ENCODE results near the gene PSMD8.
"Not testable (repeated sequence)": the region's sequence is repeated elsewhere in the genome, so short reads cannot be mapped to it uniquely, and the experiment has no call there.

The PSMD8 gene

GRCh38 chr19:38374332-38375097 lies at the start of gene PSMD8:
Gene PSMD8 (plus strand): TSS chr19:38374571. CDS start chr19:38374602, 31 bp downstream.
- peak; percentile 98 for DNase-seq (ENCODE audit: low read depth)

- DNase-seq (ENCODE audit: low read depth), result no peak
These were observed 47.8 kb upstream of the PSMD8 start for GRCh38 chr19:38326591-38326990.

GRCh38 chr19:38329651-38330050 lies 44.7 kb upstream of the PSMD8 start:
- no peak for DNase-seq (ENCODE audit: low read depth)

- DNase-seq (ENCODE audit: low read depth), result no peak
These were observed 42.6 kb upstream of the PSMD8 start for GRCh38 chr19:38331728-38332127.

GRCh38 chr19:38333245-38333644 lies 41.1 kb upstream of the PSMD8 start:
- DNase-seq (ENCODE audit: low read depth), result no peak

- DNase-seq (ENCODE audit: low read depth), result peak; percentile 88
These were observed 38.3 kb upstream of the PSMD8 start for GRCh38 chr19:38335949-38336637.

- DNase-seq (ENCODE audit: low read depth), result peak; percentile 90
These were observed 37.6 kb upstream of the PSMD8 start for GRCh38 chr19:38336638-38337359.

- no peak for DNase-seq (ENCODE audit: low read depth)
These were observed 37.1 kb upstream of the PSMD8 start for GRCh38 chr19:38337360-38337653.

GRCh38 chr19:38339011-38339410 lies 35.4 kb upstream of the PSMD8 start:
- DNase-seq (ENCODE audit: low read depth), result not testable (repeated sequence)

- DNase-seq (ENCODE audit: low read depth), result no peak
These were observed 33.4 kb upstream of the PSMD8 start for GRCh38 chr19:38340927-38341326.

- DNase-seq (ENCODE audit: low read depth), result no peak
These were observed 27.5 kb upstream of the PSMD8 start for GRCh38 chr19:38346837-38347236.

- no peak for DNase-seq (ENCODE audit: low read depth)
These were observed 23.5 kb upstream of the PSMD8 start for GRCh38 chr19:38350883-38351282.

GRCh38 chr19:38351865-38352395 lies 22.4 kb upstream of the PSMD8 start:
- no peak for DNase-seq (ENCODE audit: low read depth)

- no peak for DNase-seq (ENCODE audit: low read depth)
These were observed 21.8 kb upstream of the PSMD8 start for GRCh38 chr19:38352611-38353010.

GRCh38 chr19:38355728-38356725 lies 18.3 kb upstream of the PSMD8 start:
- no peak for DNase-seq (ENCODE audit: low read depth)

- no peak for DNase-seq (ENCODE audit: low read depth)
These were observed 16.3 kb upstream of the PSMD8 start for GRCh38 chr19:38358071-38358470.

- DNase-seq (ENCODE audit: low read depth), result no peak
These were observed 14.9 kb upstream of the PSMD8 start for GRCh38 chr19:38359242-38360021.

- DNase-seq (ENCODE audit: low read depth), result no peak
These were observed 14.0 kb upstream of the PSMD8 start for GRCh38 chr19:38360351-38360750.

- DNase-seq (ENCODE audit: low read depth), result no peak
These were observed 13.3 kb upstream of the PSMD8 start for GRCh38 chr19:38360839-38361631.

GRCh38 chr19:38361633-38362075 lies 12.7 kb upstream of the PSMD8 start:
- peak; percentile 48 for DNase-seq (ENCODE audit: low read depth)

Data from activated T-helper 9 cell treated with anti-CD3 and anti-CD28 coated beads, Interleukin-2, amount 50 U/mL, for 16 hours (primary cell).